GM12878 (cell line): Measurements from ENCODE around the gene CNTN3. TPM values are rescaled to one million over a fixed set of nuclear protein-coding genes. Genes with fewer than 3 reads are reported as not detected.

Experiments used
- ATAC-seq: fragments of 200-7000 bp; cut with Tn5 transposase; 3 replicates; pipeline ENCODE4 v1.9.1; 2020; ENCODE audit warnings: mild to moderate bottlenecking, moderate library complexity
- BruUV-seq: library from RNA; stranded (reverse); fragments of 400-500 nt; replicated peaks from 2 replicates; lab custom pipeline; 2021; lab: Mats Ljungman, UMichigan
- CTCF ChIA-PET: fragments of 300-600 bp; sonication (Branson Sonifier 250); formaldehyde crosslinking; extraction: SDS; loops from one replicate; lab custom pipeline; 2021; ENCODE audit warnings: inconsistent platforms; lab: Yijun Ruan, JAX
- POLR2A ChIA-PET: fragments of 350-600 bp; formaldehyde crosslinking; extraction: SDS; loops from one replicate; lab custom pipeline; 2021; ENCODE audit warnings: inconsistent platforms; lab: Charles Lee
- RAD21 ChIA-PET: fragments of 300-600 bp; sonication (Branson Sonifier 250); formaldehyde crosslinking; loops from one replicate; lab custom pipeline; 2023; ENCODE audit warnings: antibody characterized with exemption; ENCODE audit not compliant: unreplicated experiment; lab: Charles Lee
- SMC1A ChIA-PET: fragments of 300-600 bp; sonication (Branson Sonifier 250); formaldehyde crosslinking; loops from one replicate; lab custom pipeline; 2023; ENCODE audit not compliant: unreplicated experiment, uncharacterized antibody; lab: Charles Lee
- DNase-seq: peaks from one replicate; pipeline ENCODE4 v3.0.0-alpha.2; 2011; ENCODE audit warnings: low read depth, low spot score
- FAIRE-seq: peaks from 3 replicates; lab custom pipeline; 2011; peaks lifted over from hg19 to GRCh38; lab: Jason Lieb, UNC
- H2AFZ ChIP-seq: 2 replicates; pipeline ENCODE4 v1.6.0; 2011; ENCODE audit warnings: low read depth, low read length, control low read depth; ENCODE audit not compliant: control insufficient read depth
- H3K27ac ChIP-seq: 2 replicates; pipeline ENCODE4 v1.5.1; 2011; ENCODE audit warnings: control low read depth; ENCODE audit not compliant: control insufficient read depth, insufficient read depth
- H3K27me3 ChIP-seq, 2 experiments: replicated peaks in 1 of 2; 2 replicates each; pipeline versions ENCODE4 v1.6.0 to v1.6.1; 2011; ENCODE audit warnings: low read length in 1 of 2; ENCODE audit not compliant: control insufficient read depth in 2 of 2, insufficient read depth in 2 of 2
- H3K36me3 ChIP-seq, 2 experiments: 2 replicates each; pipeline ENCODE4 v1.5.1; 2011; ENCODE audit warnings: low read length in 1 of 2; ENCODE audit not compliant: control insufficient read depth in 2 of 2, insufficient read depth in 2 of 2
- H3K4me1 ChIP-seq: 2 replicates; pipeline ENCODE4 v1.6.1; 2011; ENCODE audit warnings: mild to moderate bottlenecking, low read length, moderate library complexity, mixed read lengths; ENCODE audit not compliant: control insufficient read depth, insufficient read depth
- H3K4me2 ChIP-seq: 2 replicates; pipeline ENCODE4 v1.6.0; 2011; ENCODE audit warnings: control low read depth; ENCODE audit not compliant: control insufficient read depth, insufficient read depth
- H3K4me3 ChIP-seq: fragments of 200-600 bp; sonication (generic); 2 replicates; pipeline ENCODE4 v1.5.1; 2016
- H3K79me2 ChIP-seq: 2 replicates; pipeline ENCODE4 v1.6.0; 2011; ENCODE audit warnings: low read length; ENCODE audit not compliant: control insufficient read depth, insufficient read depth
- H3K9ac ChIP-seq: 2 replicates; pipeline ENCODE4 v1.8.0; 2011; ENCODE audit warnings: low read length, control low read depth, mixed read lengths; ENCODE audit not compliant: control insufficient read depth, insufficient read depth
- H3K9me3 ChIP-seq: replicated peaks from 3 replicates; pipeline ENCODE4 v1.5.1; 2011; ENCODE audit warnings: mild to moderate bottlenecking, low read length; ENCODE audit not compliant: control insufficient read depth, insufficient read depth
- H4K20me1 ChIP-seq: 2 replicates; pipeline ENCODE4 v1.6.0; 2011; ENCODE audit not compliant: control insufficient read depth, insufficient read depth
- ATF7 ChIP-seq: fragments of 450-650 bp; IDR thresholded peaks from 2 replicates; pipeline ENCODE4 v1.6.1; 2016; ENCODE audit warnings: low read depth, mild to moderate bottlenecking
- EP300 ChIP-seq, 2 experiments: fragments of 150-350 bp in 1 of 2; IDR thresholded peaks; 2 replicates each; pipeline ENCODE4 v1.6.1; 2011 to 2012; ENCODE audit warnings: low read depth in 2 of 2, low read length in 2 of 2, borderline replicate concordance in 1 of 2, improper control_type of control experiment in 1 of 2, inconsistent platforms in 1 of 2; ENCODE audit not compliant: control insufficient read depth in 1 of 2
- ESRRA ChIP-seq: IDR thresholded peaks from 2 replicates; pipeline ENCODE4 v1.6.1; 2012; ENCODE audit warnings: mild to moderate bottlenecking, low read length, improper control_type of control experiment
- HDGF ChIP-seq: fragments of 450-650 bp; IDR thresholded peaks from 2 replicates; pipeline ENCODE4 v1.6.1; 2016; ENCODE audit warnings: antibody characterized with exemption
- IRF4 ChIP-seq: IDR thresholded peaks from 2 replicates; pipeline ENCODE4 v1.6.1; 2011; ENCODE audit warnings: low read depth, low read length
- PRDM15 ChIP-seq: fragments of 450-650 bp; formaldehyde crosslinking; IDR thresholded peaks from 2 replicates; pipeline ENCODE4 v1.4.0; 2020; ENCODE audit warnings: mild to moderate bottlenecking, moderate library complexity
- SKIL ChIP-seq: fragments of 450-650 bp; IDR thresholded peaks from 2 replicates; pipeline ENCODE4 v1.6.1; 2017; ENCODE audit warnings: mild to moderate bottlenecking, low read depth, inconsistent platforms; ENCODE audit not compliant: poor library complexity, severe bottlenecking
- SRF ChIP-seq, 2 experiments: IDR thresholded peaks; 2 replicates each; pipeline ENCODE4 v1.6.1; 2011; ENCODE audit warnings: low read depth in 2 of 2, low read length in 2 of 2, mild to moderate bottlenecking in 1 of 2, moderate library complexity in 1 of 2
- SUZ12 ChIP-seq: fragments of 200-600 bp; sonication (generic); IDR thresholded peaks from one replicate; pipeline ENCODE4 v1.6.1; 2018; ENCODE audit warnings: antibody characterized with exemption, mild to moderate bottlenecking; ENCODE audit not compliant: unreplicated experiment
- WRNIP1 ChIP-seq: IDR thresholded peaks from 2 replicates; pipeline ENCODE4 v1.6.1; 2011; ENCODE audit warnings: low read depth, low read length, improper control_type of control experiment, borderline replicate concordance
- ZBTB33 ChIP-seq: fragments of 450-650 bp; IDR thresholded peaks from 2 replicates; pipeline ENCODE4 v1.6.1; 2017; ENCODE audit warnings: mild to moderate bottlenecking
- ZSCAN29 ChIP-seq: fragments of 450-650 bp; IDR thresholded peaks from 2 replicates; pipeline ENCODE4 v1.6.1; 2017; ENCODE audit warnings: mild to moderate bottlenecking, moderate library complexity
- WGBS: methylation state at CpG from one replicate; pipeline ENCODE4 v1.1.6; 2016; ENCODE audit warnings: low lambda C conversion rate; ENCODE audit not compliant: insufficient replicate concordance, insufficient coverage; ENCODE audit errors: missing lambda C conversion rate; 5-methylcytosine and 5-hydroxymethylcytosine counted together
- in situ Hi-C: fragments of 300-500 bp; cut with MboI; formaldehyde crosslinking; loops from 9 replicates; pipeline ENCODE4 v1.14.3; 2018; ENCODE audit warnings: mixed read lengths
- intact Hi-C: fragments of 100-400 bp; cut with micrococcal nuclease; formaldehyde crosslinking; loops from one replicate; pipeline ENCODE4 v1.14.2; 2022; ENCODE audit not compliant: unreplicated experiment
- polyA plus RNA-seq, 11 experiments: library from polyadenylated mRNA; depleted of rRNA in 4 of 11; unstranded in 6 of 11; stranded (reverse) in 5 of 11; fragments of >200 nt; fragmentation: Nextera tagmentation in 4 of 11; fragmentation: Illumina TruSeq in 1 of 11; extraction: Ambion mirVana in 4 of 11; extraction: Trizol in 1 of 11; gene quantifications; 1 replicate in 1 of 11; 2 replicates in 10 of 11; pipeline versions ENCODE4 v1.2.1 to v1.2.3, GENCODE V29; 2011 to 2016; ENCODE audit warnings: inconsistent platforms in 2 of 11, missing spikeins in 2 of 11, low read depth in 1 of 11
- total RNA-seq, 4 experiments: library from RNA; depleted of rRNA in 3 of 4; stranded (reverse); fragments of >200 nt in 3 of 4; fragmentation: Illumina TruSeq in 1 of 4; extraction: Trizol in 1 of 4; gene quantifications; 2 replicates each; pipeline versions ENCODE4 v1.2.1 to v1.2.3, GENCODE V29; 2013 to 2021

CNTN3 gene
- total and polyA plus RNA-seq, 10 of the 15 experiments (the other 5 are each of a cell fraction or from before 2014, with no cell fraction given), result 0.14 TPM; not detected in 9

- no peak for TF ChIP-seq PRDM15 (CRISPR knock-in tag)
- no peak for TF ChIP-seq WRNIP1
- no peak for TF ChIP-seq EP300 (IDR thresholded peaks at IDR 0.05; ENCODE audit: borderline replicate concordance in 1 of 2, control insufficient read depth in 1 of 2, low read depth in 2 of 2, low read length in 2 of 2)
- no peak for TF ChIP-seq ZBTB33
- TF ChIP-seq ZSCAN29, result no peak
- TF ChIP-seq HDGF, result no peak
These were observed 25.8 kb upstream of the CNTN3 start (continued) for GRCh38 chr3:74640211-74640610.

- Histone ChIP-seq H3K27me3 (no peaks in the 10 kb centered on the region), H3K4me3 (no peak overlapping the region), H3K4me2 (no peak overlapping the region), H3K9me3 (no peaks in the 10 kb centered on the region), H3K79me2 (no peaks in the 10 kb centered on the region), H2AFZ (no peak overlapping the region), H3K9ac (no peak overlapping the region), H3K27ac (no peak overlapping the region), H3K4me1 (no peaks in the 10 kb centered on the region), H3K36me3 (no peaks in the 10 kb centered on the region), H4K20me1 (no peaks in the 10 kb centered on the region)
- WGBS, result 21% methylated on average over 3 of the region's 3 CpGs
- intact Hi-C loops, result loop anchor here (10.0 kb wide), 1 partner anchor 535 kb away; no protein-coding TSS in a partner anchor
- ChIA-PET SMC1A (no interaction called here), RAD21 (no interaction called here), POLR2A (no interaction called here), CTCF (no interaction called here)
- BruUV-seq, result no TSS peak
- DNase-seq (no peak), ATAC-seq (no peak), FAIRE-seq (no peak)
- in situ Hi-C loops, result no loop called here
- TF ChIP-seq IRF4, result no peak
- no peak for TF ChIP-seq ATF7
- TF ChIP-seq SKIL, result no peak
- TF ChIP-seq SUZ12, result no peak
- no peak for TF ChIP-seq ESRRA
- no peak for TF ChIP-seq SRF (IDR thresholded peaks at IDR 0.05; ENCODE audit: low read depth in 2 of 2, low read length in 2 of 2)
These were observed 25.2 kb upstream of the CNTN3 start for GRCh38 chr3:74639681-74640080.
